ENCODE results near the gene GPR75.
"Not testable (repeated sequence)": the region's sequence is repeated elsewhere in the genome, so short reads cannot be mapped to it uniquely, and the experiment has no call there.

GPR75 gene

GRCh38 chr2:53854678-53855077, 5.1 kb downstream of the GPR75 start:
- DNase-seq (ENCODE audit: low read depth in 2 of 3, low spot score in 1 of 3): no peak

GRCh38 chr2:53852532-53852931, 7.2 kb downstream of the GPR75 start:
- no peak for DNase-seq (ENCODE audit: low read depth in 2 of 3, low spot score in 1 of 3)

- DNase-seq (ENCODE audit: low read depth in 2 of 3, low spot score in 1 of 3): not testable (repeated sequence)
These were observed 8.6 kb downstream of the GPR75 start for GRCh38 chr2:53851052-53851757.

GRCh38 chr2:53848062-53848461, 11.7 kb downstream of the GPR75 start:
- no peak for DNase-seq (ENCODE audit: low read depth in 2 of 3, low spot score in 1 of 3)

DNA sequence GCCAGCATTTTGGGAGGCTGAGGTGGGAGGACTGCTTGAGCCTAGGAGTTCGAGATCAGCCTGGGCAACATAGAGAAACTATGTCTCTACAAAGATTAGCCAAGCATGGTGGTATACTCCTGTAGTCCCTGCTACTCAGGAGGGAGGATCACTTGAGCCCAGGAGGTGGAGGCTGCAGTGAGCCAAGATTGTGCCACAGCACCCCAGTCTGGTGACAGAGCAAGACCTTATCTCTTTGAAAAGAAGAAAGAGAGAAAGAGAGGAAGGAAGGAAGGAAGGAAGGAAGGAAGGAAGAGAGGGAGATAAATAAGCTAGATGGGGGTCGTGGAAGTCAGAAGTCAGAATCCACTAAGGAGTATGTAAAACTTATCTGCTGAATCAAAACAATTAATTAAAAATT, 16.2 kb downstream of the GPR75 start:
- no peak for DNase-seq (ENCODE audit: low read depth in 2 of 3, low spot score in 1 of 3)

DNA sequence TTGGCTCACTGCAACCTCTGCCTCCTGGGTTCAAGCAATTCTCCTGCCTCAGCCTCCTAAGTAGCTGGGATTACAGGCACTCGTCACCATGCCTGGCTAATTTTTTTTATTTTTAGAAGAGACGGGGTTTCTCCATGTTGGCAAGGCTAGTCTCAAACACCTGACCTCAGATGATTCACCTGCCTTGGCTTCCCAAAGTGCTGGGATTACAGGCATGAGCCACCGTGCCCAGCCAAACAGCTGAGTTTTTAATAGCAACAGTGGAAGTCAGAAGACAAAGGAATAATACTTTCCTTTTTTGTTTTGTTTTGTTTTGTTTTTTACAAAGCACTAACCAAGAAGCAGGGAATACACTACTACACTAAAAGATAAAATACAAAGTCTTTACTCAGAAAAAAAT, 16.9 kb downstream of the GPR75 start:
- DNase-seq (ENCODE audit: low read depth in 2 of 3, low spot score in 1 of 3): no peak

- DNase-seq (ENCODE audit: low read depth in 2 of 3, low spot score in 1 of 3): not testable (repeated sequence)
These were observed 18.1 kb downstream of the GPR75 start for GRCh38 chr2:53841651-53842050.

DNA sequence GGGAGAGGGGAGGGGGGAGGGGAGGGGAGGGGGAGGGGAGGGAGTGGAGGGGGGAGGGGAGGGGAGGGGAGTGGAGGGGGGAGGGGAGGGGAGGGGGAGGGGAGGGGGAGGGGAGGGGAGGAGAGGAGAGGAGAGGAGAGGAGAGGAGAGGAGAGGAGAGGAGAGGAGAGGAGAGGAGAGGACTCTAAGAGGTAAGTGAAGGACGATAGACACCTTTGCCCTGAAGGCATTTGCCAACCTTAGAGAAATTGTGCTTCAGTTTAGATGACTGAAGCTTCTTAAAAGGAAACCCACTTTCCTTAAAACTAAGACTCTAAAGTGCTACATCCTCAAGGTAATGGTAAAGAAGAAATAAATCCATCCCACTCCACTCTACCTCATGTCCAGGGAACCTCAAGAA, 19.2 kb downstream of the GPR75 start:
- DNase-seq (ENCODE audit: low read depth in 2 of 3, low spot score in 1 of 3): no peak

GRCh38 chr2:53829980-53830290, 29.8 kb downstream of the GPR75 start:
- not testable (repeated sequence) for DNase-seq (ENCODE audit: low read depth in 2 of 3, low spot score in 1 of 3)

DNA sequence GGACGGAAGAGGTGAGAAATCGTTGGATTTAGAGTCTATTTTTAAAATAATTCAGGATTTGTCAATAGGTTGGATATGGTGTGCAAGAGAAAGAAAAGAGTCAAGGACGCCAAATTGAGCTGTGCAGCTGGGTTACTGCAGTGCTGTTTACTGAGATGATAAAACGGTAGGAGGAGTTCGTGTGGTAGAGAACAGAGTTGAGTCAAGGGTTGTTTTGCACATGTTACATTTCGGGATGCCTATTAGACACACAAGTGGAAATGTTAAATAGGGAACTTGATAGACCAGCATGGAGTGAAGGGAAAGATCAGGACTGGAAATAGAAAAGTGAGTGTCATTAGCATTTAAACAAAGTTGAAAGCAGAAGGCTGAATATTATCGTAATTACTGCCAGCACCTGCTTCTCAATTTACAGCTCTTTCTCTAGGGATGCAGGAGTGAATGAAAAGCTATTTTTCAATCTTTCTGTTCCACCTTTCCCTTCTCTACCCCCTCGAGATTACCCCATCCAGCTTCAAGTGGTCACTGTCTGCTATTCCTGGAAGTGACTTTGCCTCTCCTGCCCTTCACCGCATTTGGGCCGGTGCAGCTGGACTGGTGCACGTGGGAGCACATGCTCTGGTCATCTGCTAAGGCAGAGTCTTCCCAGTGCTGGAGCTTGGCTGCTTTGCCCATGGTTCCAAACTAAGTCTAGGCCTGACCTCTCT, 30.3 kb downstream of the GPR75 start:
- no peak for DNase-seq (ENCODE audit: low read depth in 2 of 3, low spot score in 1 of 3)

DNA sequence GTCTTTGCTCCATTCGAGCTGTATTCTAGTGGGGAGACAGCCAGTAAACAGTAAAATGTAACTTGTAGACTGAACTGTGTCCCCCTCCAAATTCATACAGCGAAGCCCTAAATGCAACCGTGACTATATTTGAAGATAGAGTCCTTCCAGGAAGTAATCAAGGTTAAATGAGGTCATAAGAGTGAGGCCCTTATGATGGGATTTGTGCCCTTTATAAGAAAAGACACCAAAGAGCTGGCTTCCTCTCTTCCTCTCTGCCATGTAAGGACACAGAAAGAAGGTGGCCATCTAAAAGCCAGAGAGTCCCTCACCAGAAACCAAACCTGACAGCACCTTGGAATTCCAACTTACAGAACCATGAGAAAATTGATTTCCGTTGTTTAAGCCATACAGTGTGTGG, 31.4 kb downstream of the GPR75 start:
- DNase-seq (ENCODE audit: low read depth in 2 of 3, low spot score in 1 of 3): no peak

GRCh38 chr2:53827398-53828175, 32.2 kb downstream of the GPR75 start:
- no peak for DNase-seq (ENCODE audit: low read depth in 2 of 3, low spot score in 1 of 3)

GRCh38 chr2:53826587-53827397, 33.0 kb downstream of the GPR75 start:
- no peak for DNase-seq (ENCODE audit: low read depth in 2 of 3, low spot score in 1 of 3)

GRCh38 chr2:53826030-53826410, 33.7 kb downstream of the GPR75 start:
- no peak for DNase-seq (ENCODE audit: low read depth in 2 of 3, low spot score in 1 of 3)

DNA sequence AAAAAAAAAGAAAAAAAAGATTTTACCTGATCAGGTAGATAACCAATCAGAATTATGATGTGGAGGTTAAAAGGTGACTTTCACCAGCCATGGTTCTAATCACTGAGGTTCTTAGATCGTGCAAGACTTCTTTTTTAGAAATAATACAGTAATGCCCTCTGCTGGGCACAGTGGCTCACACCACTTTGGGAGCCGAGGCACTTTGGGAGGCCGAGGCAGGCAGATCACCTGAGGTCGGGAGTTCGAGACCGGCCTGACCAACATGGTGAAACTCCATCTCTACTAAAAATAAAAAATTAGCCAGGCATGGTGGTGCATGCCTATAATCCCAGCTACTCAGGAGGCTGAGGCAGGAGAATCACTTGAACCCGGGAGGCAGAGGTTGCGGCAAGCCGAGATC, 36.1 kb downstream of the GPR75 start:
- DNase-seq (ENCODE audit: low read depth in 2 of 3, low spot score in 1 of 3): peak in 2 of 3 donors; percentile 4 to 11

DNA sequence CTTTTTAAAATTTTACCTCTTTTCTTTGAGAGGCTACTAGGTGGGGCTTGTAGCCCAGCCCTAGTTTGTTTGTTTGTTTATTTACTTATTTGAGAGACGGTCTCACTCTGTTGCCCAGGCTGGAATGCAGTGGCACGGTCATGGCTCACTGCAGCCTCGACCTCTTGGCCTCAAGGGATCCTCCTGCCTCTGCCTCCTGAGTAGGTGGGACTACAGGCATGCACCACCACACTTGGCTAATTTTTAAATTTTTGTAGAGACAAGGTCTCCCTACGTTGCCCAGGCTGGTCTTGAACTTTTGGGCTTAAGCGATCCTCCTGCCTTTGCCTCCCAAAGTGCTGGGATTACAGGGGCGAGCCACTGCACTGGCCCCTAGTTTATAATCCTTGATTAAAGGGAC, 38.0 kb downstream of the GPR75 start:
- no peak for DNase-seq (ENCODE audit: low read depth in 2 of 3, low spot score in 1 of 3)

GRCh38 chr2:53820711-53821110, 39.1 kb downstream of the GPR75 start:
- DNase-seq (ENCODE audit: low read depth in 2 of 3, low spot score in 1 of 3): no peak

DNA sequence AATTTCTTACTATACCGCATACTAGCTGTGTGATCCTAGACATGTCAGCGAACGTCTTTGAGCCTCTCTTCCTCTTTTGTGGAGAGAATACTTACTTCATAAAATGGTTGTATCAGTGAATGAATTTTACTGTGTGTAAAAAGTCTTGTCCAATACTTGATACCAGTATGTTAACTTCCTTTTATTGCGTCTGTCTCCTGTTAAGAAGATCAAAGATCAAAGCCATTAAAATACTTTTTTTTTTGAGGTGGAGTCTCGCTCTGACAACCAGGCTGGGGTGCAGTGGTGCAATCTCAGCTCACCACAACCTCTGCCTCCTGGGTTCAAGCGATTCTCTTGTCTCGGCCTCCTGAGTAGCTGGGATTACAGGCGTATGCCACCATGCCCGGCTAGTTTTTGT, 39.7 kb downstream of the GPR75 start:
- DNase-seq (ENCODE audit: low read depth in 2 of 3, low spot score in 1 of 3): no peak

DNA sequence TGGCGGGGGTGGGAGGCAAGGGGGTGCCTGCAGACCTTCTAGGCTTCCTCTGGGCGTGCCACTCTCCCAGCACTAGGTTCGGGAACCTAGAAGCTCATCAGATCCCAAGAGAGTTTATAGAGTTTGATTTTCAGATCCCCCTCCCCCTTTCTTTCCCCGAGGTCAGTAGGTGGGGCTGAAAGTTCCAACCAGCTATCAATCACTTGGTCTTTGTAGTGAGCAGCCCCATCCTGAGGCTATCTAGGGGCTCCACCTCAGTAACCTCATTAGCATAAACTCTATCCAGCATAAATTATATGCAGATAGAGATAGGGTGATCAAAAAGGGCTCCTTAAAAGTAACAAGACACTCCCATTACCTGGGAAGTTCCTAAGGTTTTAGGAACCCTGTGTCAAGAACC, 40.1 kb downstream of the GPR75 start:
- no peak for DNase-seq (ENCODE audit: low read depth in 2 of 3, low spot score in 1 of 3)

GRCh38 chr2:53818854-53819435, 40.8 kb downstream of the GPR75 start:
- no peak for DNase-seq (ENCODE audit: low read depth in 2 of 3, low spot score in 1 of 3)

DNA sequence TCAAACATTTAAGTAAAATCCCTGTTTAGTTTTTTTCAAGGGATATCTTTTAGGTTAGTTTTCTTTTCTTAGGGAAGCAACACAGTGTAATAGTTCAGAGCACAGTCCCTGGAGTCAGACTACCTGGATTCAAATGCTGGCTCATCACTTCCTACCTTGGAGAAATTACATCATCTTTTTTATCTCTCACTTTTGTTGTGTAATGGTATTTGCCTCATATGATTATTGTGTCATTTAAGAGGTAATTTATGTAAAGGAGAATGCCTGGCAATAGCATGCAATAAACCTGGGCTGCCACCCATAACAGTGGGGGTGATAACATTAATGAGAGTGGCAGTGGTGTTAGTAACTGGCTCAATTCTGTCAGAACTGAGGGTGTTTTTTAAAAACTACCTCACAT, 46.6 kb downstream of the GPR75 start:
- no peak for DNase-seq (ENCODE audit: low read depth in 2 of 3, low spot score in 1 of 3)
